ENCODE measurements around the gene C17orf100. TPM values are rescaled to one million over a fixed set of nuclear protein-coding genes. Genes with fewer than 3 reads are reported as not detected.

The C17orf100 gene
- total RNA-seq, 1 experiment from 2014 or later = 0.70 TPM

GRCh38 chr17:6682339-6682738 lies 30.8 kb downstream of the C17orf100 start:
- no CpG with 5 or more reads among the region's 4 CpGs for WGBS (ENCODE audit: extremely low coverage, insufficient read length, low lambda C conversion rate)

More at GRCh38 chr17:6682339-6682738, 30.8 kb downstream of the C17orf100 start:
- H2BK120ac ChIP-seq (ENCODE audit: low read depth, low read length, poor library complexity, severe bottlenecking) = no peak overlapping the region
- H3K23ac ChIP-seq (ENCODE audit: insufficient read length, low read depth, low read length) = no peak overlapping the region
- H3K27ac ChIP-seq (ENCODE audit: insufficient read length, low read depth, low read length) = no peak overlapping the region
- no peak overlapping the region for H3K4ac ChIP-seq (ENCODE audit: low read depth, low read length)
- no peak overlapping the region for H3K18ac ChIP-seq (ENCODE audit: insufficient read length, low read depth, low read length)
- no peaks in the 10 kb centered on the region for H4K20me1 ChIP-seq (ENCODE audit: control insufficient read depth, insufficient read depth, insufficient read length)
- no peak for TF ChIP-seq CTCF (conservative IDR thresholded peaks at IDR 0.05)
- H3K79me2 ChIP-seq (ENCODE audit: insufficient read depth, low read length) = no peaks in the 10 kb centered on the region
- no peak overlapping the region for H2BK5ac ChIP-seq (ENCODE audit: insufficient read length, low read length)
- Mint-ChIP-seq H3K27ac (no peak overlapping the region), H3K9me3 (no peaks in the 10 kb centered on the region; a peak in 1 of 5 replicates), H3K4me1 (no peaks in the 10 kb centered on the region), H3K36me3 (ENCODE audit: insufficient read depth in 1 of 3, low read depth in 3 of 3) (no peaks in the 10 kb centered on the region), H3K4me3 (no peak overlapping the region), H3K27me3 (ENCODE audit: low read depth) (peaks cover 8% of the 10 kb centered on the region)
- no peak overlapping the region for H4K5ac ChIP-seq (ENCODE audit: insufficient read length, low read depth, low read length)
- no peak overlapping the region for H3K14ac ChIP-seq (ENCODE audit: insufficient read depth, low read length)
- H2AFZ ChIP-seq (ENCODE audit: low read length) = no peak overlapping the region
- H3T11ph ChIP-seq (ENCODE audit: low read length) = no peak overlapping the region
- no peak for DNase-seq
- no peak overlapping the region for H4K8ac ChIP-seq (replicated peaks; ENCODE audit: insufficient read length, low read depth, low read length)
- H3K23me2 ChIP-seq (ENCODE audit: insufficient read length, low read depth, low read length, poor library complexity, severe bottlenecking) = no peaks in the 10 kb centered on the region
- no peaks in the 10 kb centered on the region for H3K27me3 ChIP-seq (ENCODE audit: insufficient read depth, low read length)
- H3K79me1 ChIP-seq (ENCODE audit: insufficient read depth, low read depth, low read length, poor library complexity, severe bottlenecking) = no peaks in the 10 kb centered on the region
- no peak overlapping the region for H4K91ac ChIP-seq (ENCODE audit: insufficient read length, low read depth, low read length)
- no peaks in the 10 kb centered on the region for H3K9me3 ChIP-seq (ENCODE audit: control insufficient read depth, low read depth, low read length)
- H2BK15ac ChIP-seq (ENCODE audit: low read depth, low read length) = no peak overlapping the region
- no peak overlapping the region for H3K9ac ChIP-seq (ENCODE audit: extremely low read depth, insufficient read length, low read length)
- H3K56ac ChIP-seq (ENCODE audit: insufficient read length, low read depth, low read length) = no peak overlapping the region
- H2BK20ac ChIP-seq (ENCODE audit: low read depth, low read length, poor library complexity, severe bottlenecking) = no peak overlapping the region
- no peak overlapping the region for H3K4me2 ChIP-seq (ENCODE audit: insufficient read depth, insufficient read length, low read length)
- H2AK5ac ChIP-seq (ENCODE audit: insufficient read length, low read length) = no peak overlapping the region
- H3K4me1 ChIP-seq (ENCODE audit: insufficient read depth, low read length) = no peaks in the 10 kb centered on the region
- H2BK12ac ChIP-seq (ENCODE audit: insufficient read length, low read depth, low read length) = no peak overlapping the region

Measured in H9 (cell line).